GM23338 (cell line): ENCODE measurements around the gene ADGRB2. TPM values are rescaled to one million over a fixed set of nuclear protein-coding genes. Genes with fewer than 3 reads are reported as not detected.

Experiments used
- ATAC-seq: fragments of 200-7000 bp; cut with Tn5 transposase; 3 replicates; pipeline ENCODE4 v1.9.1; 2020
- DNase-seq: peaks from one replicate; pipeline ENCODE4 v3.0.0-alpha.2; 2015; ENCODE audit warnings: low spot score
- H2AFZ ChIP-seq: fragments of 200-600 bp; sonication (generic); 2 replicates; pipeline ENCODE4 v1.8.0; 2016; ENCODE audit warnings: antibody characterized with exemption, mild to moderate bottlenecking, moderate library complexity
- H3F3A ChIP-seq: fragments of 200-600 bp; sonication (generic); replicated peaks from 2 replicates; pipeline ENCODE4 v1.8.0; 2017; ENCODE audit warnings: antibody characterized with exemption, mixed run types, low read depth
- H3K27ac ChIP-seq: fragments of 200-600 bp; sonication (generic); 2 replicates; pipeline ENCODE4 v1.6.1; 2016; ENCODE audit warnings: low read depth
- H3K27me3 ChIP-seq: fragments of 200-600 bp; sonication (generic); 2 replicates; pipeline ENCODE4 v1.8.0; 2016; ENCODE audit warnings: mild to moderate bottlenecking, mixed run types, moderate library complexity; ENCODE audit not compliant: insufficient read depth
- H3K36me3 ChIP-seq: fragments of 200-600 bp; sonication (generic); 2 replicates; pipeline ENCODE4 v1.8.0; 2016; ENCODE audit warnings: mild to moderate bottlenecking; ENCODE audit not compliant: insufficient read depth
- H3K4me1 ChIP-seq: fragments of 200-600 bp; sonication (generic); 2 replicates; pipeline ENCODE4 v1.8.0; 2016; ENCODE audit warnings: mild to moderate bottlenecking, moderate library complexity; ENCODE audit not compliant: insufficient read depth
- H3K4me2 ChIP-seq: fragments of 200-600 bp; sonication (generic); 2 replicates; pipeline ENCODE4 v1.7.1; 2017; ENCODE audit warnings: mixed run types
- H3K4me3 ChIP-seq: fragments of 200-600 bp; sonication (generic); 2 replicates; pipeline ENCODE4 v1.6.1; 2016; ENCODE audit warnings: mixed run types
- H3K79me2 ChIP-seq: fragments of 200-600 bp; sonication (generic); replicated peaks from 2 replicates; pipeline ENCODE4 v1.8.0; 2017; ENCODE audit warnings: mild to moderate bottlenecking; ENCODE audit not compliant: insufficient read depth
- H3K9me2 ChIP-seq: fragments of 200-600 bp; sonication (generic); 2 replicates; pipeline ENCODE4 v1.8.0; 2017; ENCODE audit not compliant: insufficient read depth
- H4K20me1 ChIP-seq: fragments of 200-600 bp; sonication (generic); replicated peaks from 2 replicates; pipeline ENCODE4 v1.8.0; 2017; ENCODE audit warnings: mild to moderate bottlenecking; ENCODE audit not compliant: insufficient read depth
- H3K27ac Mint-ChIP-seq: 2 replicates; pipeline ENCODE4 v1.8.0; 2020; ENCODE audit warnings: inconsistent platforms, mild to moderate bottlenecking, moderate library complexity, mixed read lengths
- H3K27me3 Mint-ChIP-seq: 3 replicates; pipeline ENCODE4 v1.8.0; 2022; ENCODE audit warnings: low read depth, mild to moderate bottlenecking, moderate library complexity, mixed read lengths, inconsistent platforms; ENCODE audit not compliant: insufficient read depth, poor library complexity
- H3K36me3 Mint-ChIP-seq: 3 replicates; pipeline ENCODE4 v1.8.0; 2021; ENCODE audit warnings: low read depth, mild to moderate bottlenecking, inconsistent platforms, moderate library complexity, mixed read lengths
- H3K4me1 Mint-ChIP-seq: 3 replicates; pipeline ENCODE4 v1.8.0; 2020; ENCODE audit warnings: mild to moderate bottlenecking, inconsistent platforms, mixed read lengths
- H3K4me3 Mint-ChIP-seq: 3 replicates; pipeline ENCODE4 v1.8.0; 2021; ENCODE audit warnings: moderate library complexity, mild to moderate bottlenecking, inconsistent platforms, mixed read lengths
- H3K9me3 Mint-ChIP-seq: 3 replicates; pipeline ENCODE4 v1.8.0; 2020; ENCODE audit warnings: moderate library complexity, mild to moderate bottlenecking, inconsistent platforms, mixed read lengths
- CREB1 ChIP-seq: fragments of 250-450 bp; sonication (Bioruptor Pico); IDR thresholded peaks from 2 replicates; pipeline ENCODE4 v1.5.0; 2020; ENCODE audit warnings: low read depth, mild to moderate bottlenecking, moderate library complexity
- CTCF ChIP-seq, 2 experiments: fragments of 200-600 bp in 1 of 2; sonication (generic) in 1 of 2; conservative IDR thresholded peaks; 2 replicates each; pipeline versions ENCODE4 v1.5.1 to v1.6.1; 2016 to 2017; ENCODE audit warnings: antibody characterized with exemption in 2 of 2, low read depth in 2 of 2, mild to moderate bottlenecking in 2 of 2, moderate library complexity in 1 of 2
- ETS1 ChIP-seq: IDR thresholded peaks from 2 replicates; pipeline ENCODE4 v1.6.1; 2016; ENCODE audit warnings: antibody characterized with exemption
- EZH2 ChIP-seq: fragments of 200-600 bp; sonication (generic); IDR thresholded peaks from one replicate; pipeline ENCODE4 v1.8.0; 2017; ENCODE audit warnings: antibody characterized with exemption, mild to moderate bottlenecking, low read depth; ENCODE audit not compliant: unreplicated experiment
- EZH2phosphoT487 ChIP-seq: fragments of 200-600 bp; sonication (generic); IDR thresholded peaks from one replicate; pipeline ENCODE4 v1.8.1; 2018; ENCODE audit warnings: antibody characterized with exemption; ENCODE audit not compliant: unreplicated experiment
- JUNB ChIP-seq: IDR thresholded peaks from one replicate; pipeline ENCODE4 v1.6.1; 2016; ENCODE audit warnings: antibody characterized with exemption; ENCODE audit not compliant: unreplicated experiment
- NANOG ChIP-seq: IDR thresholded peaks from 2 replicates; pipeline ENCODE4 v1.6.1; 2016; ENCODE audit warnings: antibody characterized with exemption, borderline replicate concordance
- POLR2AphosphoS5 ChIP-seq: IDR thresholded peaks from 2 replicates; pipeline ENCODE4 v1.6.1; 2016; ENCODE audit warnings: antibody characterized with exemption, low read depth
- REST ChIP-seq: IDR thresholded peaks from one replicate; pipeline ENCODE4 v1.6.1; 2018; ENCODE audit warnings: antibody characterized with exemption; ENCODE audit not compliant: unreplicated experiment
- STAT1 ChIP-seq: IDR thresholded peaks from one replicate; pipeline ENCODE4 v1.6.1; 2016; ENCODE audit warnings: antibody characterized with exemption; ENCODE audit not compliant: unreplicated experiment
- ZNF114 ChIP-seq: fragments of 250-450 bp; sonication (Bioruptor Pico); IDR thresholded peaks from 2 replicates; pipeline ENCODE4 v1.5.0; 2020; ENCODE audit warnings: mild to moderate bottlenecking, moderate library complexity
- ZNF331 ChIP-seq: fragments of 250-450 bp; sonication (Bioruptor Pico); IDR thresholded peaks from 2 replicates; pipeline ENCODE4 v1.5.0; 2020; ENCODE audit warnings: low read depth, mild to moderate bottlenecking, moderate library complexity
- ZNF462 ChIP-seq: fragments of 250-450 bp; sonication (Bioruptor Pico); IDR thresholded peaks from 2 replicates; pipeline ENCODE4 v1.5.0; 2020; ENCODE audit warnings: mild to moderate bottlenecking, moderate library complexity
- polyA plus RNA-seq: library from polyadenylated mRNA; unstranded; fragments of >200 nt; fragmentation: Nextera tagmentation; extraction: Ambion mirVana; gene quantifications from 2 replicates; pipeline ENCODE4 v1.2.1, GENCODE V29; 2016
- total RNA-seq: library from RNA; depleted of rRNA; stranded (reverse); fragments of >200 nt; shearing (Covaris generic); gene quantifications from 2 replicates; pipeline ENCODE4 v1.2.3, GENCODE V29; 2014

Gene ADGRB2
- total and polyA plus RNA-seq, 2 experiments from 2014 or later, result 8.0 to 27.8 TPM

- no peak overlapping the region for H3K4me3 Mint-ChIP-seq
- no peak overlapping the region for H2AFZ ChIP-seq
- no peak overlapping the region for H3K4me3 ChIP-seq
- peaks cover 50% of the 10 kb centered on the region for H3K27me3 ChIP-seq
- no peaks in the 10 kb centered on the region; the same call in 2 of the 3 replicates for H3K36me3 Mint-ChIP-seq
- TF ChIP-seq ETS1, result no peak
- TF ChIP-seq JUNB, result no peak
- TF ChIP-seq STAT1, result no peak
- TF ChIP-seq REST, result no peak
- TF ChIP-seq EZH2, result no peak
- TF ChIP-seq EZH2phosphoT487, result no peak
- TF ChIP-seq NANOG, result no peak
- no peak for TF ChIP-seq ZNF114 (CRISPR knock-in tag)
- TF ChIP-seq ZNF331 (CRISPR knock-in tag), result no peak
- TF ChIP-seq CREB1, result no peak
- no peak for TF ChIP-seq ZNF462 (CRISPR knock-in tag)
- TF ChIP-seq POLR2AphosphoS5, result no peak
- no peak for TF ChIP-seq CTCF (conservative IDR thresholded peaks at IDR 0.05; ENCODE audit: low read depth in 2 of 2)
- no peaks in the 10 kb centered on the region for H3F3A ChIP-seq
- no peak overlapping the region for H3K27ac Mint-ChIP-seq
- no peaks in the 10 kb centered on the region for H3K9me2 ChIP-seq
- ATAC-seq (no peak), DNase-seq (no peak)
- H3K79me2 ChIP-seq, result no peaks in the 10 kb centered on the region
- H3K4me1 Mint-ChIP-seq, result peaks cover 32% of the 10 kb centered on the region
- H4K20me1 ChIP-seq, result no peaks in the 10 kb centered on the region
- H3K4me2 ChIP-seq, result no peak overlapping the region
- no peaks in the 10 kb centered on the region for H3K36me3 ChIP-seq
- H3K4me1 ChIP-seq, result peaks cover 15% of the 10 kb centered on the region; the same call in 1 of the 2 replicates
- no peak overlapping the region for H3K27ac ChIP-seq
- no peaks in the 10 kb centered on the region; the same call in 2 of the 3 replicates for H3K9me3 Mint-ChIP-seq
- peaks cover 54% of the 10 kb centered on the region for H3K27me3 Mint-ChIP-seq
These were observed 11.9 kb upstream of the ADGRB2 start for GRCh38 chr1:31776032-31776431.
